HG02763 (cell line): Measurements from ENCODE around the gene SAV1.
"Not testable (repeated sequence)": the region's sequence is repeated elsewhere in the genome, so short reads cannot be mapped to it uniquely, and the experiment has no call there.

Source experiments
- ATAC-seq: cut with Tn5 transposase; IDR thresholded peaks from one replicate; pipeline ENCODE4 v1.9.1; 2021; ENCODE audit warnings: mild to moderate bottlenecking, moderate library complexity; ENCODE audit not compliant: unreplicated experiment

Gene SAV1

DNA sequence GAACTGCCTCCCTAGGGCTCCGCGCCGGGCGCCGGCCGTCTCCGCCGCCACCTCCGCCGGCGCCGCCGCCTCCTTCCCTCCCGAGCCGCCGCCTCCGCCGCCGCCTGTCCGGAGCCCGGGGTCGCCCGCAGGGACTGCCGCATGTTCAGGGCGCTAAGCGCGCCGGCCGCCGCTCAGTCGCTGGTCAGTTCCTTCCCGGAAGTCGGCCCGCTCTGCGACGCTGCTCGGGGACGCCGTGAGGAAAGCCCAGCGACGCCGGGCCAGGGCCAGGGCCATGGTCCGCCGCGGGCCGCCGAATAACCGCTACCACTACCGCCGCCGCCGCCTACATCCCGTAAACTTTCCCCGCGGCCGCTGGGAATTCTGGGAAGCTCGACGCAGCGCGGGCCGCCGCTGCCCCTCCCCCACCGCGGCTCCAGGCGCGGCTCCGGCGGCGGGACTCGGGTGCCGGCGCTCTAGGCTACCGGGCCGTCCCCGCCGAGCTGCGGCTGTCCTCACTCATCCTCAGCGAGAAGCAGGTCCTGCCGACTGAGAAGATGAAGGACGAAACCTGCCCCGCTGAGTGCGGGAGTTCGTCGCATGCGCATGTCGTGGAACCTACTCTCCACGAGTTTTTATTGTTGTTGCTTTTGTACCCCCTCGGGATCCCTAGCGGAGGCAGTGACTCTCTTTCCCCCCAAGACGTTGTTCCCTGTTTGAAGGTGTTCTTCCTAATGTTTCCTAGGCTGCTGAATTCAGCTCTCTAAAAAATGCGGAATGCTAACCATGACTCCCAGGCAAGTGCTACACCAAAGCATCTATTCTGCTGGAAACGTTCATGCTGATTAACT is at the start of gene SAV1:
SAV1 (minus strand) TSS at position 311 of the 830 bp plus-strand sequence. CDS start 339 bp downstream, outside the sequence.
- peak; percentile 61 for ATAC-seq

GRCh38 chr14:50717811-50718210 is 49.7 kb upstream of the SAV1 start:
- ATAC-seq: no peak

DNA sequence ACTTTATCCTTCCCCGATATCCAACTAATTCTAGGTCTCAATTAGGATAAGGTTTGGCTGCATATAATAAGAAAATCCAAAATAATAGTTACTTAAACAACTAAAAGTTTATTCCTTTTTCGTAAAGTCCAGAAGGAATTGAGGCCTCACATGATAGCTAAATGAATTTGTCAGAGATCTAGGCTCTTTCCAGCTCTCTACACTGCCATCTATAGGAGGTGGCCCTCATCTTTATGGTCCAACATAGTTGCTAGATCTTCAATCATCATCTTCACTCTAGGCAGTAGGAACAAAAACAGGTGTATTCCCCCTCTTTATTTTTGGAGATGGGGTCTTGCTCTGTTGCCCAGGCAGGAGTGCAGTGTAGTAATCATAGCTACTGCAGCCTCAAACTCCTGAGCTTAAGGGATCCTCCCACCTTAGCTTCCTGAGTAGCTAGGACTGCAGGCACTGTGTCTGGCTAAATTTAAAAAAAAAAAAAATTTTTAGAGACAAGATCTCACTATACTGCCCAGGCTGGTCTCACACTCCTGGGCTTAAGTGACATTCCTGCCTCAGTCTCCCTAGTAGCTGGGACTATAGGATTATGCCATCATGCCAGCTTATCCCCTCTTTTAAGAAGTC is 46.5 kb upstream of the SAV1 start:
- ATAC-seq: no peak

DNA sequence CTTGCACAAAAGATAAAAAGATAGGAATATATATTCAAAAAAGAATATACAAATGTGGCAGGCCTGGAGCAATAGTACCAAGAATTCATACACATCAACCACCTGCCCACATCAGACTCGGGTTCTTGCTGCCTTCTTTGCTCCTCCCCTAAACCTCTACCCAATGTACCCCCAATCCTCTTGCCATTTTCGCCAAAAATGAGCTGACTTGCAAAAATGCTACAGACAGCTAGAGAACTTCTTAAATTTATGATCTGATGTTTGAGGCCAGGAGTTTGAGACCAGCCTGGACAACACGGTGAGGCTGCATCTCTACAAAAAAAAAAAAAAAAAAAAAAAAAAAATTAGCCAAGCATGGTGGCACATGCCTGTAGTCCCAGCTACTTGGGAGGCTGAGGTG is 42.9 kb upstream of the SAV1 start:
- ATAC-seq: no peak

DNA sequence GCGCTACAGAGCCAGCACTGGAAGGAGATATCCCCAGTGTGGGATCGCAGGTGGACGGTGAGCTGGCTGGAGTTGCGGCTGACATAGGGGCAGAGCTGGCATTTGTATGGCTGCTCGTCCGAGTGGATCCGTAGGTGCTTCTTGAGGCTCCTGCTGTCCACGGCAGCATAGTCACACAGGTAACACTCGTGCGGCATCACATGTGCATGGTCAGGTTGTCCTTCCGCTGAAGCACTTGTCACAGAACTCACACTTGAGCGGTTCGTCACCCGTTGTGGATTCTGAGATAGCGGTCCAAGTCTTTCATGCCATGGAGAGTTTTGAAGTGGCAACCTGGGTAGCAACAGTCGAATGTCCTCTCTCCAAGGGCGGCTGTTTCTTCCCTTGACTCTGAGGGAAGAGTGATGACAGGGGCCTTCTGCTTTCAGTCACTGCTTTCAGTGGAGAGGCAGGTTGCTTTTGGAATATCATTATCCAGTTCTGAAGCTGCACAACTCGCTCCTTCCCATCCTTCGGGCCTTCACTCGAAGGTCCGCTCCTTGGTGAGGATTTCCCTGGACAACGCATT is 37.0 kb upstream of the SAV1 start:
- ATAC-seq: no peak

DNA sequence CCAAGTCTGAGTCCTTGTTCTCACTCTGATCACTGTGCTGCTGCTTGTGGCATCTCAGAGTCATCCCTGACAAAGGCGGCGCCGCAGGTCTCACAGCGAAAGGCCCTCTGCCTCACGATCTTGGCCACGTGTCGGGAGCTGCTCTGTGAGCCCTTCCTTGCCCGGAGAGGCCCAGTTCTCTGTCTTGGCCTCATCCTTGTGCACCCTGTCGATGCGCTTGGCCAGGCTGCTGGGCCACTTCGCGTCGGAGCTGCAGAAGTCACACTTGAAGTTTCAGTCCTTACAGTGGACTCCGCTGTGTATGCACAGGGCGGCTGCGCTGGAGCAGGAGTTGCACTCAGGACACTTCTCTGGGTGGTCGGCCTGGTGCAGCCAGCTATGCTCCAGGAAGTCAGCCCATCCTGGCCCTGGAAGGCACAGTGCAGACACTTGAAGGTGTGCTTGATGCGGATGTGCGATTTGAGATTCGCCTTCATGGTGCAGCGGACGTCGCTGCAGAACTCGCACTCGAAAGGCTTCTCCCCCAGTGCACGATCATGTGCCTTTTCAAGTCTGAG is 36.4 kb upstream of the SAV1 start:
- ATAC-seq: no peak

- no peak for ATAC-seq
Measured at GRCh38 chr14:50697659-50698290, 29.7 kb upstream of the SAV1 start.

DNA sequence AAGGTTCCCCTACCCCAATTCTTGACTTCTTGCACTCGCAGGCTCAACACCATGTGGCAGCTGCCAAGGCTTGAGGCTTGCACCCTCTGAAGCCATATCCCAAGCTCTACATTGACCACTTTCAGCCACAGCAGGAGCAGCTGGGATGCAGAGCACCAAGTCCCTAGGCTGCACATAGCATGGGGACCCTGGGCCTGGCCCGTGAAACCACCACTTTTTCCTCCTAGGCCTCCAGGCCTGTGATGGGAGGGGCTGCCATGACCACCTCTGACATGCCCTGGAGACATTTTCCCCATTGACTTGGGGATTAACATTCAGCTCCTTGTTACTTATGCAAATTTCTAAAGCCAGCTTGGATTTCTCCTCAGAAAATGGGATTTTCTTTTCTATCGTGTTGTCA is 26.2 kb upstream of the SAV1 start:
- ATAC-seq: not testable (repeated sequence)

GRCh38 chr14:50688875-50689274 is 20.8 kb upstream of the SAV1 start:
- ATAC-seq: no peak

- ATAC-seq: no peak
Measured at GRCh38 chr14:50679674-50680073, 11.6 kb upstream of the SAV1 start.

DNA sequence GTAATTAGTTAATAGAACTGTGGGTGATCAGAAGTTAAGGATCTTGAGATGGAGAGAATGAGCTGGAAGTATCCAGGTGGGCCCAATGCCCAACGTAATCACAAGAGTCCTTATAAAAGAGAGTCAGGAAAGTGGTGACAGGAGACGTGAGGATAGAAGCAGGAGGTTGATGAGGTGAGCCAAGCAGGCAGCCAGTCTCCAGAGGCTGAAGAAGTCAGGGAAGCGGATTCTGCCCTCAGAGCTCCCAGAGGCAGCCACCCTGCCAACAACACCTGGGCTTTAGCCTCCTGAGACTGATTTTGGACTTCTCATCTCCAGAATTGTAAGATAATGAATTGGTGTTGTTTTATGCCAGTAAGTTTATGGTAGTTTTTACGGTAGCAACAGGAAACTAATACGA is 10.1 kb upstream of the SAV1 start:
- ATAC-seq: no peak

DNA sequence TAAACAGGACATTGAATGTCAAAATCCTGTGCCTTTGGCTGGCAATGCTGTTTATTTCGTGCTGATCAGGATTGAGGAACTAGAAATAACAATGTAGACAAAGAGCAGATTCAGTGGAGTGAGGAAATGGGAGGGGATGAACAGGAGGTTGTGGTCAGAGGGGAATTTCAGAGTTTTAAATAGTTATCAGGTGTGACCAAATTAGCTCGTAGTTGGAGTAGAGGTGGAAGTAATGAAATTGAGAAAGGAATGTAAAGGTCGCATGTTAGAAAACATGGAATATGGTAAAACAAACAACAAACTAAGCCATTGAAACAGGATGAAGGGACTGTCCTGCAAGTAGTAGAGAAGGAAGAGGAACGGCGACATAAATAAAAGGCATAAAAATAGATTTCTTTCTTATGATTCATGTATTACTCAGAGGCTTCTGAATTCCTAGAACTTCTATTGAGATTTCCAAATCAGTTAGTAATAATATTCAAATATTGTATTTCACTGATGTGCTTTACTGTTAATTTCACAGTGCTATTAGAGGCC is 9.5 kb upstream of the SAV1 start:
- no peak for ATAC-seq

DNA sequence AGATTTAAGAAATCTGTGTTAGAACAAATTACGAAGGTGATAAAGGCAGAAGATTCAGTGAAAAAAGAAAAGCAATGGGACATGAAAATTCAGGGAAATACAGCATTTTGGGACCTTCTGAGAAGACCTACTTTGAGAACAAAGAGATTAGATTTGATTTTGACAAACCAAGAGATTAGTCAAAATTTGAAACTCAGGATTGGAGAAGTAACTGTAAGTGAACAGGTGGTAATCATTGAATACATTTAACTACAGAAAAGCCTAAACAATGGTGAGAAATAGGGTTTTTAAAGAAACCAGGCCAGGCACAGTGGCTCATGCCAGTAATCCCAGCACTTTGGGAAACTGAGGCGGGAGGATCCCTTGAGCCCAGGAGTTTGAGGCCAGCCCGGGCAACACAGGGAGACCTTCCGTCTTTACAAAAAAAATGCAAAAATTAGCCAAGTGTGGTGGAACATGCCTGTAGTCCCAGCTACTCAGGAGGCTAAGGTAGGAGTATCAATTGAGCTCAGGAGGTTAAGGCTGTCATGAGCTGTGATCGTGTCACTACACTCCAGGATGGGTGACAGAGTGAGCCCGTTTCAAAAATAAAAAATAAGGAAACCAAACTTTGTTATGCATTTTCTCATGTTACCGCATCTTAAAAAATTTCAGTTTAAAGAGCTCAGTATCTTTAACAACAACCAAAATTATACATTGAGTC is 8.9 kb upstream of the SAV1 start:
- no peak for ATAC-seq

DNA sequence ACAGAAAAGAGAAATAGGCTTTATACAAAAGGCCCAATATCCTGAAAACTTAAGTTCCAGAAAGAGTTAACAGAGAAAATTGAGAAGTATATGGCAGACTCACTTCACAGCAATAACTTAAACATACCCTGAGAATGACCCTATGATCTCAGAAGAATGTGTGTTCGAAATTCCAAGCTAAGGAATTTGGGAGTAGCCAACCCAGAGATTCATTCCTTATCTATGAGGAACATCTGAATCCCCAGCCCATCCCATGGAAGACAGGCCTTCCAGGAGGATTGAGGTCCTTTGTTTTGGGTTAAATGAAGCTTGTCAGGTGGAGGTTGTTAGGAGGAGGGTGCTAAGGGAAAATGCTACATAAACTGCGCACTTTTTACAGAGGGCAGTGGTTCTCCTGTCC is 7.5 kb upstream of the SAV1 start:
- no peak for ATAC-seq

- no peak for ATAC-seq
Measured at GRCh38 chr14:50670866-50671256, 2.8 kb upstream of the SAV1 start.

- no peak for ATAC-seq
Measured at GRCh38 chr14:50670196-50670865, 2.2 kb upstream of the SAV1 start.

DNA sequence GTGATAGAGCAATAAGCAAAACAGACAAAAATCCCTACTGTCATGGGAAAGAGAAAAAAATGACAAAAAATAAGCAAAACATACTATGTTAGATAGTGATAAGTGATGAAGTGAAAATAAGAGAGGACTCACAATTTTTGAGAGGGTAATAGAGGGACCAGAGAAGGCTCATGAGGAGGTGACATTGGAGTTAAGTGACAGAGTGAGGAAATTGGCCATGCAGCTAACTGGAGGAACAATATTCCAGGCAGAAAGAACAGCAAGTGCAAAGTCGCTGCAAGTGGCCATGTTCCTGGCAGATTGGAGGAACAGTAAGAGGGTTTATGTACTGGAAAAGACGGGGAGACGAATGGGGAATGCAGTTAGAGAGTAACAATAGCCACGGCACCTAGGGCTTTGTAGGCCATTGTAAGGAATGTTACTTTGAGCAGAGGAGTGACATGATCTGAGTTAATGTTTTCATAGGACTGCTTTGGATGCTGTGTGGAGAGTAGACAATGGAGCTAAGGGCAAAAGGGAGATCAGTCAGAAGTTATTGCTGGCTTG is 1.4 kb upstream of the SAV1 start:
- no peak for ATAC-seq

GRCh38 chr14:50668826-50669143 is 679 bp upstream of the SAV1 start:
- no peak for ATAC-seq

DNA sequence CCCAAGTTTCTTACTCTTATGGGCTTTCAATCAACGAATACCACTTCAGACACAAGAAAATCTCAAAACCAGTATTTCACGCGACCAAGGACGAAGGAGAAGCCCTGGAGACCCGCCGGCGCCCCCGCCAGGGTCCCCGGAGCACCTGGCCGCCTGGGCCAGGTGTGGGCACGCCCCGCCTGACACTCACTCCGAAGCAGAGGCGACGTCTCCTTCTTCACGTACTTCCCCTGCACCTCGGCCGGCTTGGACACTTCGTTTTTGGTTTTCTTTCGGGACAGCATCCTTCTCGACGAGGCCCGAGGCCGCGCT is 466 bp downstream of the SAV1 start:
- peak; percentile 43 for ATAC-seq
